Glutamatergic neuron (in vitro differentiated cells): Measurements from ENCODE around the gene IGBP1. TPM values are rescaled to one million over a fixed set of nuclear protein-coding genes. Genes with fewer than 3 reads are reported as not detected.

Experiments
- DNase-seq: peaks from one replicate; pipeline ENCODE4 v3.0.0; 2022
- H3K27ac Mint-ChIP-seq: one replicate; pipeline ENCODE4 v1.8.0; 2020; ENCODE audit warnings: mild to moderate bottlenecking, mixed read lengths, inconsistent platforms; ENCODE audit not compliant: unreplicated experiment
- H3K27me3 Mint-ChIP-seq: one replicate; pipeline ENCODE4 v1.8.0; 2020; ENCODE audit warnings: mild to moderate bottlenecking, moderate library complexity, mixed read lengths, inconsistent platforms; ENCODE audit not compliant: unreplicated experiment
- H3K36me3 Mint-ChIP-seq: one replicate; pipeline ENCODE4 v1.8.0; 2020; ENCODE audit warnings: mild to moderate bottlenecking, mixed read lengths, inconsistent platforms; ENCODE audit not compliant: unreplicated experiment
- H3K4me1 Mint-ChIP-seq: one replicate; pipeline ENCODE4 v1.8.0; 2020; ENCODE audit warnings: mild to moderate bottlenecking, low read depth, mixed read lengths, inconsistent platforms; ENCODE audit not compliant: unreplicated experiment
- H3K4me3 Mint-ChIP-seq: one replicate; pipeline ENCODE4 v1.8.0; 2020; ENCODE audit warnings: mild to moderate bottlenecking, mixed read lengths, inconsistent platforms; ENCODE audit not compliant: unreplicated experiment
- H3K9me3 Mint-ChIP-seq: one replicate; pipeline ENCODE4 v1.8.0; 2020; ENCODE audit warnings: mild to moderate bottlenecking, moderate library complexity, mixed read lengths, inconsistent platforms; ENCODE audit not compliant: unreplicated experiment
- total RNA-seq: library from RNA; stranded (reverse); fragmentation: NEBNext Ultra II Directional; extraction: Animal tissue kit (Norgen Biotek cat#: 25700); gene quantifications from one replicate; pipeline ENCODE4 v1.2.1, GENCODE V29; 2021; ENCODE audit not compliant: unreplicated experiment
- TF ChIP-seq, protein P1 (sequence below): fragments of 200-600 bp; sonication (generic); IDR thresholded peaks from one replicate; pipeline ENCODE4 v1.5.0; 2021; ENCODE audit not compliant: partially characterized antibody, unreplicated experiment

Gene IGBP1
- total RNA-seq, 1 donor from 2014 or later: 44.0 TPM

DNA sequence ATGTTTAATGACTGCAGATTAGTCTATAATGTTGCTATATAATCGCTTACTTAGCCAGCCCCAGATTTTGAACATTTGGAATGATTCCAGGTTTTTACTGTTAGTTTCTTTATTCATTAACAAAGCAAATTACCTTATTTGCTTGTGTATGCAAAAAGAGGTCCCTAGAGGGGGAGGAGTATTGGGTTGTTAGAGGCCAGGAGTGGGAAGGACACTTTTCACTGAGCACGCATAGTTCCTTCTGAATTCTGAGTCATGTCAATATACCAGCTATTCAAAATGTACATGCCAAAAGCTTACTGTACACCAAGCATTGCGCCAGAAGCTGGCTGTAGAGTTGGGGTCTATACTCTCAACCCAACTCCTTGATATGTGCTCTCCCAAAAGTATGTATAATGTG lies 39.0 kb downstream of the IGBP1 start:
- H3K27ac Mint-ChIP-seq: no peak overlapping the region
- H3K27me3 Mint-ChIP-seq: peaks cover 1% of the 10 kb centered on the region
- H3K36me3 Mint-ChIP-seq: no peaks in the 10 kb centered on the region
- no peak for DNase-seq
- no peaks in the 10 kb centered on the region for H3K9me3 Mint-ChIP-seq
- H3K4me3 Mint-ChIP-seq: no peak overlapping the region
- TF ChIP-seq, protein P1, sequence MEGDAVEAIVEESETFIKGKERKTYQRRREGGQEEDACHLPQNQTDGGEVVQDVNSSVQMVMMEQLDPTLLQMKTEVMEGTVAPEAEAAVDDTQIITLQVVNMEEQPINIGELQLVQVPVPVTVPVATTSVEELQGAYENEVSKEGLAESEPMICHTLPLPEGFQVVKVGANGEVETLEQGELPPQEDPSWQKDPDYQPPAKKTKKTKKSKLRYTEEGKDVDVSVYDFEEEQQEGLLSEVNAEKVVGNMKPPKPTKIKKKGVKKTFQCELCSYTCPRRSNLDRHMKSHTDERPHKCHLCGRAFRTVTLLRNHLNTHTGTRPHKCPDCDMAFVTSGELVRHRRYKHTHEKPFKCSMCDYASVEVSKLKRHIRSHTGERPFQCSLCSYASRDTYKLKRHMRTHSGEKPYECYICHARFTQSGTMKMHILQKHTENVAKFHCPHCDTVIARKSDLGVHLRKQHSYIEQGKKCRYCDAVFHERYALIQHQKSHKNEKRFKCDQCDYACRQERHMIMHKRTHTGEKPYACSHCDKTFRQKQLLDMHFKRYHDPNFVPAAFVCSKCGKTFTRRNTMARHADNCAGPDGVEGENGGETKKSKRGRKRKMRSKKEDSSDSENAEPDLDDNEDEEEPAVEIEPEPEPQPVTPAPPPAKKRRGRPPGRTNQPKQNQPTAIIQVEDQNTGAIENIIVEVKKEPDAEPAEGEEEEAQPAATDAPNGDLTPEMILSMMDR: no peak
- H3K4me1 Mint-ChIP-seq: peaks cover 16% of the 10 kb centered on the region

DNA sequence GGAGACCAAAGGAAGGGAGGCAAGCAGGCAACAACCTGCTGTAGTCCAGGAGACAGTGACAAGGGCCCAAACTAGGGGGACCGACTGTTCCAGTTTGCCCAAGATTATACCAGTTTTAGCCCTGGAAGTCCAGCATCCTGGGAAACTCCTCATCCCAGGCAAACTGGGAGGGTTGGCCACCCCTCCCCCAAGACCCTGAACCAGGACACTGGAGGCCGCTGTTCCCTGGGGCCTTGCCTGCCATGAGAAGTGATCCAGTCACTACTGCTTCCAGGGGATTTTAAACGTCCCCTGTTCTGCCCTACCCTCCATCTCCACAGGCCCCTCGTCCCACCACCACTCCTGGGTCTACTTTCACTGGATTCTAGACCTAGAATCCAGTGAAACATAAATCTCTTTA lies 39.7 kb downstream of the IGBP1 start:
- no peak for DNase-seq
- Mint-ChIP-seq H3K27ac (no peak overlapping the region), H3K36me3 (no peaks in the 10 kb centered on the region), H3K4me1 (peaks cover 11% of the 10 kb centered on the region), H3K4me3 (no peak overlapping the region), H3K27me3 (peaks cover 1% of the 10 kb centered on the region), H3K9me3 (no peaks in the 10 kb centered on the region)
- TF ChIP-seq, protein P1: no peak

DNA sequence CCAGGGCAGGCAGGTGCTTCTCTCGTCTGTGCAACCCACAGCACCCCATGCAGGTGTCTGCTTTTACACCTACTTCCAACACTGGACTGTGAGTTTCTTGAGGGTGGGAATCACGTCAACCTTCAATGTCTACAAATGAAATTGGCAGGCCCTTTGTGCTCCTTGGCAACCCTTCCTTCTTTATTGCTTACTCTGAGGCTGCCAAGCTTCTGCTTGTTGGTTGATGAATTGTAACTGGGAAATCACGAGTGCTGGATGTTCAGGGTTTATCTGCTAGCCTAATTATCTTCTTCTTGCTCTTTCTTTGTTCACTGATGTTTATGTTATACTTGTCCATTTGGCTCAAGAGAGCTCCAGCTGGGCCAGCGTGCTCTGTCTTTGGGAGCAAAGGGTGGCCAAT lies 41.5 kb downstream of the IGBP1 start:
- no peak for DNase-seq
- TF ChIP-seq, protein P1: no peak
- Mint-ChIP-seq H3K4me3 (no peak overlapping the region), H3K9me3 (no peaks in the 10 kb centered on the region), H3K36me3 (no peaks in the 10 kb centered on the region), H3K4me1 (peaks cover 4% of the 10 kb centered on the region), H3K27me3 (peaks cover 1% of the 10 kb centered on the region), H3K27ac (no peak overlapping the region)

- H3K27ac Mint-ChIP-seq: no peak overlapping the region
- H3K27me3 Mint-ChIP-seq: peaks cover 1% of the 10 kb centered on the region
- H3K4me1 Mint-ChIP-seq: peaks cover 4% of the 10 kb centered on the region
- H3K4me3 Mint-ChIP-seq: no peak overlapping the region
- TF ChIP-seq, protein P1: no peak
- DNase-seq: no peak
- no peaks in the 10 kb centered on the region for H3K36me3 Mint-ChIP-seq
- no peaks in the 10 kb centered on the region for H3K9me3 Mint-ChIP-seq
Observed at GRCh38 chrX:70175338-70175737, 42.1 kb downstream of the IGBP1 start.

GRCh38 chrX:70176938-70177533 lies 43.8 kb downstream of the IGBP1 start, which contains the start of gene DGAT2L6:
Gene DGAT2L6 (plus strand): TSS chrX:70177483. CDS start chrX:70177583, 100 bp downstream.
- no peaks in the 10 kb centered on the region for H3K36me3 Mint-ChIP-seq
- H3K4me3 Mint-ChIP-seq: no peak within 1 kb of the TSS
- H3K9me3 Mint-ChIP-seq: peaks cover 1% of the 10 kb centered on the region
- peaks cover 1% of the 10 kb centered on the region for H3K27me3 Mint-ChIP-seq
- TF ChIP-seq, protein P1: no peak
- H3K27ac Mint-ChIP-seq: no peak within 1 kb of the TSS
- no peak for DNase-seq
- peaks cover 4% of the 10 kb centered on the region for H3K4me1 Mint-ChIP-seq
